Pancreas (tissue), 10 donors: ENCODE results near the gene GPR65. TPM values are rescaled to one million over a fixed set of nuclear protein-coding genes. Genes with fewer than 3 reads are reported as not detected.

Experiments
- ATAC-seq, 4 donors: fragments of 200-7000 bp; cut with Tn5 transposase; one replicate each; pipeline versions ENCODE4 v1.8.0 to v1.9.1; 2020; ENCODE audit warnings: mild to moderate bottlenecking in 4 of 4, moderate library complexity in 4 of 4
- DNase-seq, 6 donors: peaks; one replicate each; pipeline ENCODE4 v3.0.0-alpha.2; 2020
- FAIRE-seq: peaks from 2 replicates; lab custom pipeline; 2012; peaks lifted over from hg19 to GRCh38; lab: Jason Lieb, UNC
- H3K27ac ChIP-seq, 4 donors: fragments of 200-600 bp; sonication (generic); 1 replicate in 3 of 4; 2 replicates in 1 of 4; pipeline versions ENCODE4 v1.5.0 to v1.8.0; 2020
- H3K27me3 ChIP-seq, 4 donors: fragments of 200-600 bp; one replicate each; pipeline ENCODE4 v1.8.0; 2021
- H3K36me3 ChIP-seq, 3 donors: fragments of 200-600 bp; sonication (generic) in 1 of 3; one replicate each; pipeline versions ENCODE4 v1.5.0 to v1.8.0; 2020 to 2021
- H3K4me1 ChIP-seq, 3 donors: fragments of 200-600 bp; one replicate each; pipeline ENCODE4 v1.8.0; 2021
- H3K4me3 ChIP-seq, 4 donors: fragments of 200-600 bp; sonication (generic) in 2 of 4; one replicate each; pipeline versions ENCODE4 v1.5.0 to v1.8.0; 2020 to 2021
- H3K9me3 ChIP-seq, 4 donors: fragments of 200-600 bp; one replicate each; pipeline ENCODE4 v1.8.0; 2021
- CTCF ChIP-seq, 4 donors: fragments of 200-600 bp; sonication (generic) in 3 of 4; IDR thresholded peaks; one replicate each; pipeline versions ENCODE4 v1.5.0 to v1.8.0; 2021; ENCODE audit warnings: antibody characterized with exemption in 4 of 4
- WGBS, 2 donors: extraction: QIAGEN DNeasy Blood & Tissue Kit; methylation state at CpG; one replicate each; pipeline ENCODE4 v1.1.7; 2013; 5-methylcytosine and 5-hydroxymethylcytosine counted together
- intact Hi-C, 3 donors: fragments of 100-400 bp; cut with DNase I; formaldehyde crosslinking; loops; one replicate each; pipeline versions ENCODE4 v1.11.1 to v1.14.2; 2022
- polyA plus RNA-seq, 2 donors: library from polyadenylated mRNA; stranded (reverse); fragments of 200-250 nt; gene quantifications; one replicate each; pipeline ENCODE4 v1.2.3, GENCODE V29; 2013
- total RNA-seq, 6 donors: library from RNA; stranded (reverse); fragmentation: NEBNext Ultra II Directional in 4 of 6; extraction: Animal tissue kit (Norgen Biotek cat#: 25700) in 4 of 6; gene quantifications; one replicate each; pipeline versions ENCODE4 v1.2.1 to v1.2.4, GENCODE V29; 2021 to 2023
- donor health status: healthy with polysubstance abuse.
- donor health status: DM: no; HTN: no; CAD: no; lungs with moderate emphysema.
- donor health status: DM: no; HTN: no; CAD: no.
- donor health status: control.
- donor health status: control.
- donor health status: Bipolar disorder and iron deficiency.
- donor health status: DM: yes; HTN: yes; CAD: no.
- donor health status: DM: no; HTN: no; CAD: no.
- donor health status: DM: no; HTN: no; CAD: no.
- donor health status: DM: yes; HTN: yes; CAD: no.

GPR65 gene
- total and polyA plus RNA-seq, 8 donors = 0.14 to 1.7 (median 0.22) TPM

- H3K9me3 ChIP-seq = no peaks in the 10 kb centered on the region
- peaks cover 0 to 4% (median 0%) of the 10 kb centered on the region in 3 donors for H3K4me1 ChIP-seq
- WGBS, 2 donors = 40 to 54% methylated on average over 2 of the region's 2 CpGs
- intact Hi-C loops = no loop called here
- no peak for DNase-seq
- no peak for ATAC-seq
- FAIRE-seq = no peak
- no peak overlapping the region for H3K4me3 ChIP-seq
- no peak overlapping the region for H3K27ac ChIP-seq
- no peak for TF ChIP-seq CTCF (IDR thresholded peaks at IDR 0.05)
- no peaks in the 10 kb centered on the region for H3K27me3 ChIP-seq
- no peaks in the 10 kb centered on the region for H3K36me3 ChIP-seq
Measured at GRCh38 chr14:88049936-88050335, 45.0 kb downstream of the GPR65 start.

GRCh38 chr14:88060576-88060975 is 55.6 kb downstream of the GPR65 start:
- Histone ChIP-seq H3K4me3 (no peak overlapping the region), H3K36me3 (no peaks in the 10 kb centered on the region), H3K9me3 (no peaks in the 10 kb centered on the region), H3K4me1 (no peaks in the 10 kb centered on the region), H3K27ac (no peak overlapping the region), H3K27me3 (peaks cover 0 to 3% (median 0%) of the 10 kb centered on the region in 4 donors)
- intact Hi-C loops = no loop called here
- DNase-seq (no peak), ATAC-seq (no peak), FAIRE-seq (no peak)
- TF ChIP-seq CTCF (IDR thresholded peaks at IDR 0.05) = no peak
- 61 to 83% methylated on average over 3 of the region's 3 CpGs for WGBS, 2 donors

- FAIRE-seq = no peak
- no peak overlapping the region for H3K4me3 ChIP-seq
- no peaks in the 10 kb centered on the region for H3K36me3 ChIP-seq
- no peak for TF ChIP-seq CTCF (IDR thresholded peaks at IDR 0.05)
- H3K4me1 ChIP-seq = no peaks in the 10 kb centered on the region
- no peaks in the 10 kb centered on the region for H3K27me3 ChIP-seq
- WGBS, 2 donors = 62 to 74% methylated on average over 2 of the region's 2 CpGs
- H3K27ac ChIP-seq = no peak overlapping the region
- intact Hi-C loops = no loop called here
- no peaks in the 10 kb centered on the region for H3K9me3 ChIP-seq
- DNase-seq = no peak
- no peak for ATAC-seq
Measured at GRCh38 chr14:88063811-88064210, 58.9 kb downstream of the GPR65 start.

Other genes starting within 250 kb of the GPR65 start
- gene GALC, start 12.0 kb upstream of the GPR65 start, total RNA-seq = 10 to 100 TPM in 3 of 6 donors, 1 to 10 TPM in 3; 8.1 to 17.6 (median 11.8) TPM
- 1 to 10 TPM; 5.3 to 9.9 TPM for gene GALC, start 12.0 kb upstream of the GPR65 start, polyA plus RNA-seq